Natural killer cell (primary cell): ENCODE results near the gene PLCD1. TPM values are rescaled to one million over a fixed set of nuclear protein-coding genes. Genes with fewer than 3 reads are reported as not detected.

Experiments used
- ATAC-seq, 3 donors: fragments of 150-1000 bp in 2 of 3; fragments of 200-7000 bp in 1 of 3; cut with Tn5 transposase; 1 replicate in 1 of 3; 2 replicates in 2 of 3; pipeline ENCODE4 v1.10.0; 2021; ENCODE audit warnings: mild to moderate bottlenecking in 2 of 3, moderate library complexity in 2 of 3
- DNase-seq, 2 donors: peaks; one replicate each; pipeline versions ENCODE4 v3.0.0 to v3.0.0-alpha.2; 2013 to 2021; ENCODE audit warnings: mixed read lengths in 1 of 2
- H3K27ac ChIP-seq: one replicate; pipeline ENCODE4 v1.5.1; 2013; ENCODE audit warnings: mild to moderate bottlenecking, low read length
- H3K27me3 ChIP-seq: one replicate; pipeline ENCODE4 v1.6.1; 2013; ENCODE audit warnings: low read length; ENCODE audit not compliant: control insufficient read depth, insufficient read depth
- H3K36me3 ChIP-seq: one replicate; pipeline ENCODE4 v1.6.1; 2013; ENCODE audit warnings: low read length; ENCODE audit not compliant: control insufficient read depth, insufficient read depth
- H3K4me1 ChIP-seq: one replicate; pipeline ENCODE4 v1.6.1; 2013; ENCODE audit warnings: low read length; ENCODE audit not compliant: control insufficient read depth, insufficient read depth
- H3K4me3 ChIP-seq: one replicate; pipeline ENCODE4 v1.5.1; 2013; ENCODE audit warnings: low read length
- H3K9me3 ChIP-seq: one replicate; pipeline ENCODE4 v1.6.1; 2013; ENCODE audit warnings: low read length; ENCODE audit not compliant: control insufficient read depth, insufficient read depth
- H3K27ac Mint-ChIP-seq, 2 donors: one replicate each; pipeline ENCODE4 v1.8.0; 2022; ENCODE audit warnings: mild to moderate bottlenecking in 2 of 2, mixed read lengths in 2 of 2, moderate library complexity in 1 of 2
- H3K27me3 Mint-ChIP-seq, 2 donors: one replicate each; pipeline ENCODE4 v1.8.0; 2022; ENCODE audit warnings: low read depth in 2 of 2, mixed read lengths in 2 of 2
- H3K36me3 Mint-ChIP-seq: one replicate; pipeline ENCODE4 v1.8.0; 2022; ENCODE audit warnings: mixed read lengths
- H3K4me1 Mint-ChIP-seq, 2 donors: one replicate each; pipeline ENCODE4 v1.8.0; 2022; ENCODE audit warnings: mixed read lengths in 2 of 2
- H3K4me3 Mint-ChIP-seq: one replicate; pipeline ENCODE4 v1.8.0; 2022; ENCODE audit warnings: mild to moderate bottlenecking, moderate library complexity, mixed read lengths
- H3K9me3 Mint-ChIP-seq, 2 donors: one replicate each; pipeline ENCODE4 v1.8.0; 2022; ENCODE audit warnings: mixed read lengths in 2 of 2
- CTCF ChIP-seq: fragments of 200-600 bp; IDR thresholded peaks from one replicate; pipeline ENCODE4 v1.8.0; 2022; ENCODE audit warnings: antibody characterized with exemption
- WGBS: methylation state at CpG from one replicate; pipeline ENCODE4 v1.1.7; 2013; ENCODE audit warnings: missing lambda C conversion rate; ENCODE audit not compliant: insufficient coverage; 5-methylcytosine and 5-hydroxymethylcytosine counted together
- intact Hi-C: fragments of 100-400 bp; cut with micrococcal nuclease; formaldehyde crosslinking; loops from one replicate; pipeline ENCODE4 v1.14.2; 2022
- total RNA-seq, 4 donors: library from RNA; stranded (reverse); fragments of 120-200 nt in 1 of 4; gene quantifications; one replicate each; pipeline versions ENCODE4 v1.2.3 to v1.2.4, GENCODE V29; 2013 to 2022

The PLCD1 gene
- total RNA-seq, 3 donors from 2014 or later (not counting 1 experiment from before 2014, with no cell fraction given): 27.7 to 38.1 (median 29.4) TPM

GRCh38 chr3:37984051-37984450 lies 45.4 kb downstream of the PLCD1 start:
- WGBS: 86% methylated on average over 6 of the region's 7 CpGs
- intact Hi-C loops: no loop called here
- Histone ChIP-seq H3K27me3 (no peaks in the 10 kb centered on the region), H3K27ac (no peak overlapping the region), H3K9me3 (no peaks in the 10 kb centered on the region), H3K4me1 (no peaks in the 10 kb centered on the region), H3K36me3 (no peaks in the 10 kb centered on the region), H3K4me3 (no peak overlapping the region)
- DNase-seq: no peak
- no peak for ATAC-seq
- Mint-ChIP-seq H3K9me3 (no peaks in the 10 kb centered on the region), H3K4me3 (no peak overlapping the region), H3K27ac (no peak overlapping the region), H3K27me3 (no peaks in the 10 kb centered on the region), H3K36me3 (no peaks in the 10 kb centered on the region), H3K4me1 (no peaks in the 10 kb centered on the region)
- no peak for TF ChIP-seq CTCF

- DNase-seq (no peak), ATAC-seq (no peak)
- H3K9me3 Mint-ChIP-seq: no peaks in the 10 kb centered on the region
- no peak for TF ChIP-seq CTCF
- Histone ChIP-seq H3K4me1 (no peaks in the 10 kb centered on the region), H3K27me3 (no peaks in the 10 kb centered on the region), H3K36me3 (no peaks in the 10 kb centered on the region), H3K9me3 (no peaks in the 10 kb centered on the region), H3K27ac (no peak overlapping the region), H3K4me3 (no peak overlapping the region)
- no CpG with 5 or more reads among the region's 1 CpG for WGBS
- no peak overlapping the region for H3K4me3 Mint-ChIP-seq
- H3K4me1 Mint-ChIP-seq: no peaks in the 10 kb centered on the region
- H3K27me3 Mint-ChIP-seq: no peaks in the 10 kb centered on the region
- H3K27ac Mint-ChIP-seq: no peak overlapping the region
- intact Hi-C loops: no loop called here
- no peaks in the 10 kb centered on the region for H3K36me3 Mint-ChIP-seq
Observed at GRCh38 chr3:37982331-37982730, 47.1 kb downstream of the PLCD1 start.

- Histone ChIP-seq H3K9me3 (no peaks in the 10 kb centered on the region), H3K27ac (no peak overlapping the region), H3K27me3 (no peaks in the 10 kb centered on the region), H3K36me3 (no peaks in the 10 kb centered on the region), H3K4me1 (no peaks in the 10 kb centered on the region), H3K4me3 (no peak overlapping the region)
- 93% methylated on average over 2 of the region's 2 CpGs for WGBS
- Mint-ChIP-seq H3K9me3 (no peaks in the 10 kb centered on the region), H3K4me1 (no peaks in the 10 kb centered on the region), H3K27me3 (no peaks in the 10 kb centered on the region), H3K27ac (no peak overlapping the region), H3K4me3 (no peak overlapping the region), H3K36me3 (no peaks in the 10 kb centered on the region)
- TF ChIP-seq CTCF: no peak
- intact Hi-C loops: no loop called here
- no peak for DNase-seq
- ATAC-seq: no peak
Observed at GRCh38 chr3:37981348-37981664, 48.1 kb downstream of the PLCD1 start.

- H3K4me3 ChIP-seq: no peak overlapping the region
- no peak overlapping the region for H3K27ac Mint-ChIP-seq
- H3K27me3 Mint-ChIP-seq: no peaks in the 10 kb centered on the region
- no peak overlapping the region for H3K4me3 Mint-ChIP-seq
- H3K27ac ChIP-seq: no peak overlapping the region
- no peaks in the 10 kb centered on the region for H3K9me3 ChIP-seq
- TF ChIP-seq CTCF: no peak
- H3K4me1 ChIP-seq: no peaks in the 10 kb centered on the region
- H3K36me3 ChIP-seq: no peaks in the 10 kb centered on the region
- no peaks in the 10 kb centered on the region for H3K9me3 Mint-ChIP-seq
- WGBS: 90% methylated on average over 13 of the region's 14 CpGs
- ATAC-seq (no peak), DNase-seq (no peak)
- intact Hi-C loops: no loop called here
- H3K27me3 ChIP-seq: no peaks in the 10 kb centered on the region
- H3K4me1 Mint-ChIP-seq: no peaks in the 10 kb centered on the region
- no peaks in the 10 kb centered on the region for H3K36me3 Mint-ChIP-seq
Observed at GRCh38 chr3:37980462-37981347, 48.7 kb downstream of the PLCD1 start.
